ENCODE measurements around the gene LRRC38.

The LRRC38 gene

DNA sequence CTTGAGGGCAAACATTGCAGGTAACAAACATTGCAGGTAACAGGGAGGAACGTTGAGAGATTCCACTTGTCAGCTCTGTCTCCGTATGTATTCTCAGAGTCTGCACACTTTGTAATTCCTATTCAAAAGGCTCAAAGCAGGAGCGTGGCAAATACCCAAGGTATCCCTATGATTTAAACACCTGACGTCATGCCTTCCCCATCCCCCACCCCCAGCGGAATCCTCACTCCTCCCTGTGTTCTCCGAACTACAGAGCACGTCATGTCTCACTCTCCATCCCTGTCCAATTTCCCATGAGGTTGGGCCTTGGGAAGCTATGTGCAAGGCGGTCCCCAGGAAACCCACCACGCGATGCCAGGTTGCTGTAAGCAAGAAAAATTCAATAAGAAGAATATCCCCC is 2.8 kb upstream of the LRRC38 start:
- no peak for DNase-seq

DNA sequence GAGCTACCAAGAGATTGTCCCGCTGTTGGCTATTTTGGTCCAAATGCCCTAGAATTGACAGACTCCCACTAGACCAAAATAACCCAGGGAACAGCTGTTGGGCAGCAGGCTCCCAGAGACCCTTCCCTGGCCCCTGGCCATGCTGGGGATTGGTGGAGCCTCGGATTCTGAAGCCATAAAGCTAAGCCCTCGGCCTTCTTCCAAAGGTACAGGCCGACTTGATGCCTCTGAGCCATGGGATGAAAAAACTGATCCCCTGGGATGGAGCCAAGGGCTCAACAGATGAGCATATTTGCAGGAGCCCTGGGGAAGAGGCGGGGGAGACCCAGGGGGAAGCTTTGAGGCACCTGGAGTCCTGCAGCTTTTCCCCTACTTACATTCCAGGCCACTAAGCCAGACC is 1.0 kb upstream of the LRRC38 start:
- DNase-seq, result no peak

DNA sequence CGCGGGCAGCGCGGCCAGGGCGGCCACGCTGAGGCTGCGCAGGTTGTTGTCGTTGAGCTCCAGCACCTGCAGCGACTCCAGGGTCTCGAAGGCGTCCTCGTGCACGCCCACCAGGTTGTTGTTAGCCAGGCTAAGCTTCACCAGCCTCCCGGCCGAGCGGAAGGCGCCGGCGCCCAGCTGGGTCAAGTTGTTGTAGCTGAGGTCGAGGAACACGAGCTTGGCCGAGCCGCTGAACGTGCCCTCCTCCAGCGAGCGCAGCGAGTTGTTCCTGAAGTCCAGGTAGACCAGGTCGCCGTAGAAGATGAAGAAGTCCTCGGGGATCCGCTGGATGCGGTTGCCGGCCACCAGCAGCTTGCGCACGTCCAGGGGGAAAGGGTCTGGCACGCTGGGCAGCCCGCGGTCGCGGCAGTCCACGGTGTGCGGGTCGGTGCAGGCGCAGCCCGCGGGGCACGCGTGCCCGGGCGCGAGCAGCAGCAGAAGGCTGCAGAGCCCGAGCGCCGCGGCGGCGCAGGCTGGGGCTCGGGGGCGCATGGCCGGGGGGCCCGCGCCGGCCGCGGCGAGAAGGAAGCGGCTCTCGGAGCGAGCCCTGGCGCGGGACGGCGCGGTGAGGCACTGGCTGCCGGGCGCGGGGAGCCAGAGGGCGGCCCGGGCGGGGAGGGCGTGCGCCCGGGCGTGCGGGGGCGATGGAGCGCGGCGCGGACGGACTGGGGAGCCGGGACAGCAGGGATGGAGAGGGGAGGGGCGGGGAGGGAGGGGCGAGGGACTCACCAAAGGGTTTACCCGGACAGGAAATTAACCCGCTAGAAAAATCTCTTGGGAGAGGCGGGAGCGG is 524 bp downstream of the LRRC38 start:
- DNase-seq, result no peak

DNA sequence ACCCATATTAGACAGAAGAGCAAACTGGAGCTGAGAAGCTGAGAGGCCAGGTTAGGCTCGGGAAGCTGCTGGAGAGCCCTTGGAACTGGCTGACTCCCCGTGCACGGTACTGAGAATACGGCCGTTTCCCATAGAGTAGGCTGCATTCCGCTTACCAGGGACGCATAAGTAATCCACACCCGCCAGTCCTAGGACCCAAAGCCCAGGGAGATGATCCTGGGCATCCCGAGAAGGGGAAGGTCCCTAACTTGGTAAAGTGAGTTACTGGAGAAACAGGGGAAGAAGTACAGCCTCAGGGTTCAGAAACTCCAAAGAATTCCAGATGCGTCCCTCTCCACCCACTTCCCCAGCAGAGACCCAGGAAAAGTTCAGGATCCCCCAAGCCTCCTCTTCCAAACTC is 1.3 kb downstream of the LRRC38 start:
- DNase-seq, result no peak

DNA sequence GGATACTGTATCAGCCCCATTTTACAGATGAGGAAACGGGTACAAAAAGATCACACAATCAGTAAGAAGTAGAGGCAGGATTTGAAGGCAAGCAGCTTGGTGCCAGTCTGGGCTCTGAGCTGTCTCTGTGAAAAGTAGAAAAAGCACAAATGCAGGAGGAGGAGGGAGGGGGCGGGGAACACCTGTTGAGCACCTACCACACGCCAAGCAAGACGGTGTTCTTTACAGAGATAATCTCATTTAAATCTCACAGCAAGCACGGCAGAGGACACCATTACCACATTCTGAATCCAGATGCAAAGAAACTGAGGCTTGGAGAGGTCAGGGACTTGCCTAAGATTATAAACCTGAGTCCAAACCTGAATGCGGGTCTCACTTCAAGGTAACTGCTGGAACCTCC is 3.3 kb downstream of the LRRC38 start:
- no peak for DNase-seq

DNA sequence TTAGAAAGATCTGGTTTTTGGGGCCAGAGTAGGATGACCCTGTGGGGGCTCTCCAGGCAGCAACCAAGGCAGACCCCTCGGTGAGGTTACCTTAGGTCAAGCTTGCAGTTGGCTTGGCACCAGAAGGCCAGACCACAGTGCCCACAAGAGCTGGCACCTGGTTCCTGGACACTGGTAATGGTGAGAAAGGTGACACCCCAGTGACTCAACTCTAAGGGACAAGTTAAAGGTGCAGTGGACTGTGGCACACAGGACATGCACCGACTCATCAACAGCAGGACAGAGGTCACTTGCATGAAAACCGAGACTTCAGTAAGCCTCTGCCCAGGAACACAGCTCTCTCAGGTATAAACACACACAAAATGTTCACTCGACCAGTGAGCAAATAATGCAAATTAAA is 6.7 kb downstream of the LRRC38 start:
- DNase-seq, result no peak

DNA sequence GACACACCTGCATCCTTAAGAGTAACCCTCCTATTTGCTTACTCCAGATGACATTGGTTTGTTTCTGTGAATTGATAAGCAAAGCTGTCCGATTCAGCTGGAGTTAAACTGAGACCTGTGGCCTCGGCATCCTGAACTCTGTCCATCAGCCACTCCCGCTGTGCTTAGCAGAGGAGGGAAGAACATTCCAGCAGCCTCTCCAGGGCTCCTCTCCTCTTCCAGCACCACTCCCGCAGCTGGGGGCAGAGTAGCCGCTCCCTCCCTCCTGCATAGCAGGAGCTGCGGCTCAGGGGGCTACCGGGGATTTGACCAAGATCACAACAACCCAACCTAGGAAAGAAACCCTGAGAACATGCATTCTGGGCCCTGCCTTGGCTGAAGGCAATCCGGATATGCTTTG is 8.8 kb downstream of the LRRC38 start:
- no peak for DNase-seq

DNA sequence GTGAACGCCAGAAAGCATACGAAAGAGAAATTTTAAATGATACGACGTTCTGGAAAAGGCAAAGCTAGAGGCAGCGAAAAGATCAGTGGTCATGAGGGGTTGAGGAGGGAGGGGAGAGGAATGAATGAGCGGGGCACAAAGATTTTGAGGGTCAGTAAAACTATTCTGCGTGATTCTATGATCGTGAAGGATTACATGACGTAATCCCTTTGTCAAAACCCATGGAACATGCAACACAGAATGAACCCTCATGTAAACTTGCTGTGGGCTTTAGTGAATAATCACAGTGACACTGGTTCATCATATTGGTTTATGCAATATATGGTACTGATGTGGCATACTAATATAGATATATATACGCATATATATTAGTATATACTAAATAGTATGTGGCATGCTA is 13.0 kb downstream of the LRRC38 start:
- DNase-seq, result no peak

DNA sequence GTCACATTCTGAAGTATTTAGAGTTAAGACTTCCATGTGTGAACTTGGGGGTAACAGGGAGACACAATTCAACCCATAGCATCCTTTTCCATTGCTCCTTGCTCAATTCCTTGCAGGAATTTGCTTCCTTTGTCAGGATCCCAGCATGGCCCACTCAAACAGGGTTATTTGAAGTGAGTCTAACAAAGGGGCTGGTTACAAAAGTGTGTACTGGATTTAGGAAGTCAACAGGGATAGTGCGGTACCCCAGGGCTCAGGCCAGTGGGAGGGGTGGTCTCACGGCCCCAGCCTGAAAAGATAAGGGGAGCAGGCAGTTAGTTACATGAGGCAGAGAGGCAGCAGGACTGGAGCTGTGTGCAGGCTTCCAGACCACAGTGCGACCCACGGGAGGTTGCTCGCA is 14.4 kb downstream of the LRRC38 start:
- no peak for DNase-seq

DNA sequence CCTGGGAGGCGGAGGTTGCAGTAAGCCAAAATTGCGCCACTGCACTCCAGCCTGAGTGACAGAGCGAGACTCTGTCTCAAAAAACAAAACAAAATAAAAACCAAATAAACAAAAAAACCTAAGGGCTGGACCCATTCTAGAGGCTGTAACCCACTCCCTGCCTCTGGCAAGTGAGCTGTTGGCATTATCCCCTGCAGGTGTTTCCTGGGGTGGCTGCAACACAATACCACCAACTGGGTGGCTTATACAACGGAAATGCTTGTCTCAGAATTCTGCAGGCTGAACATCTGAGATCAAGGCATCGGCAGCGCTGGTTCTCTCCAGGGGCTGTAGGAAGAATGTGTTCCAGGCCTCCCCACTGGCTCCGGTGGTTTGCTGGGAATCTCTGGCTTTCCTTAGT is 15.2 kb downstream of the LRRC38 start:
- DNase-seq, result no peak

DNA sequence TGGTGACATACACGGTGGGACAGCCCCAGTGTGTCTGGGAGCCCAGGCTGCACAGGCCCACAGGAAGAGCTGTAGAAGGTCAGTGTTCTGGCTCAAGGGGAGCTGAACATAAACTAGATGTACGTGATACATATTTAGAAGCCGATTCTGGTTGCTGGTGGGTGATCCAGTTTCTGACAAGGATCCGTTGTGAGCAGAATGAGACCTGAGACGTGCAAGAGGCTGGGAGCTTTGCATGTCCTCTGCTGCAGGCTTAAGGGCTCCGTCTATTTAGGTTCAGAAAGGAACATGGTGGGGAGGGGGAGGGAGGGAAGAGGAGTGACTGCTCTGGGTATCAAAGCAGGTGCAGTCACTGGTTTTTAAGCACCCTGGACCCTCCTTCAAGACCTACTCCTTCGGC is 18.6 kb downstream of the LRRC38 start:
- DNase-seq, result no peak

DNA sequence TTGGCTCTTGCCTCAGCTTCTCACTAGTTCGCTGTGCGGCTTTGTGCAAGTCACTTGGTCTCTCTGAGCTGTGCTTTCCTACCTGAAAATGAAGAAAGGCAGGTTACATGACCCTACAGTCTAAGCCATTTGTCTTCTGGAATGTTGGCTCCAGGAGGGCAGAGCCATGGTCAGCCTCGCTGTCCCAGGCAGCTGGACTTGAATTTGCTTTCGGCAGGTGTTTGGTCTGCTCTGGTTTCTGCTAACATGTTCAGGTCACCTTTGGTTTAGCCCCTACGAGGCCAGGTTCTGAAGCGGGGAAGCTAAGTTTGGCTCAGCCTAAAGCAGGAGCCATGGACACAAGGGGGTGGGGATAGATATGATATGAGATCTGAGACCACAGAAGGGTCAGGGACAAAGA is 19.1 kb downstream of the LRRC38 start:
- DNase-seq, result no peak

DNA sequence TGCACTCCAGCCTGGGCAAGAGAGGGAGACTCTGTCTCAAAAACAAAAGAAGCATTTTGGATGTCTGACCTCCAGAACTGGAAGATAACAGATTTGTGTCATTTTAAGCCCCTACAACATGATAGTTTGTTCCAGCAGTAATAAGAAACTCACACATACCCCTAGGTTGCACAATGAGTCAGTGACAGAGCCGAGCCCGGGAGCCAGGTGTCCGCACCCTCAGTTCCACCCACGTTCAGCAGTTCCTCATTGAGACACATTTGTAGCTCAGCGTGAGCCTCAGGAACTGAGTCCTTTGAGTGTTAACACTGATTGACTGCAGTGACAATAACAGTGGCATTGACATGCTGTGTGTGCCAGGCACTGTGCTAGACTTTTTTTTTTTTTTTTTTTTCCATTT is 19.8 kb downstream of the LRRC38 start:
- no peak for DNase-seq

DNA sequence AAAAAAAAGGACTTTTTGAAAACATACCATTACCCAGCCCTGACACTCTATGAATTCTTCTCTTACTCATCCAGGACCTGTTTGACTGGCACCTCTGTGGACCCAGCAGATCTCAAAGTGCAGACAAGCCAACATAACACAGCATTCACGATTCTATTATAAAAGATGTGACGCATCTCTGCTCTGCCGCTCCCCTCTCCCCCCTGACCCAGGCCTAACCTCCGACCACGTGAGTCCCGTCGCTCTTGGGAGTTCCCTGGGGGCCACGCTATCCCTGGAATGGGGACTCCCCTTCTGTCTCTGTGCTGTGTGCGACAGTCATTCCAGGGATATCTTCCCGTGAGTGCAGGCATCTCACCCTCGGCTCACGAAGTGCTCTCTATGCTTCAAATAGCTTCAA is 21.1 kb downstream of the LRRC38 start:
- DNase-seq, result no peak

DNA sequence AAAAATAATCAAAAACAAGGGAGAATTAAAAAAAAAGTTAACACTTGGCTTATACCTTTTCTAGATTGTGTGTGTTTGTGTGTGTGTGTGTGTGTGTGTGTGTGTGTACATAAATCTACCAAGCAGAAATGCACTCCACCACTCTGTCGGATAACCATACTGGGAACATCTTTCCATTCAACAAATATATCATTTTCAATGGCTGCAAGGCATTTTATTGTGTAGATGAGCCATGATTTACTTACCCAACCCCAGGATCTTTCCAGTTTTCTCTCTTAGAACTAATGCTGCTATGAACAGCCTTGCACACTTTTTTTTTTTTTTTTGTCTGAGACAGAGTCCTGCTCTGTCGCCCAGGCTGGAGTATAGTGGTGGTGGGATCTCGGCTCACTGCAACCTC is 25.8 kb downstream of the LRRC38 start:
- no peak for DNase-seq

DNA sequence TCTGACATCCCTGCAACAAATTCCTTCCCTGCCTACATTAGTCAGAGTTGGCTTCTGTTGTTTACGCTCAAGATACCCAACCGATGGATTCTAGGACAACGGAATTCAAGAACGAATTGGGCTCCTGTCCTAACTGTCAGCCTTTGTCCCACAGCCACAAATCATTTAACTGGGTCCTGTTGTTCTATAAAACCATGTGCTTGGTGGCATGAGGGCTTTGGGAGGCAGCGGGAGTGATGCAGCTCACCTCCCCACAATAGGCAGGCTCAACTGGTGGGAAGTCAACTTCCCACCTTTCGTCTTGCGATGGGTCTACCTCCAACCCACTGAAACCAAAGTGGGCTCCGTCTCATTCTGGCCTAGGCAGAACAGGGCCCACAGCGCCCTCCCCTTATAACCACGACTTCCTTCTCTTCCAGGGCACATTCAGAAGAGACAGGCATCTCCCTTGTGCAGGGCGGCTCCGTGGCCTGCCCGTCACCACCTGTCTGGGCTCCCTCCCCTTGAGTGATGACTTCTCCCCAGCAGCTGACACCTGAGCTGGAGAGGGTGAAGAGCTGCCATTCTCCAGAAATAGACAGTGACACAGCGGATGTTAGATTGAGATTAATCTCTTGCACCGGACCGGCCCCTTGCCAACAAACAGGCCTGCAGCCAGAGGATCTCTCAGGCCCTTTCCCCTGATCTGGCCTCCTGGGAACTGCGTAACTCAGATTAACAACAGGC is 26.5 kb downstream of the LRRC38 start:
- no peak for DNase-seq

DNA sequence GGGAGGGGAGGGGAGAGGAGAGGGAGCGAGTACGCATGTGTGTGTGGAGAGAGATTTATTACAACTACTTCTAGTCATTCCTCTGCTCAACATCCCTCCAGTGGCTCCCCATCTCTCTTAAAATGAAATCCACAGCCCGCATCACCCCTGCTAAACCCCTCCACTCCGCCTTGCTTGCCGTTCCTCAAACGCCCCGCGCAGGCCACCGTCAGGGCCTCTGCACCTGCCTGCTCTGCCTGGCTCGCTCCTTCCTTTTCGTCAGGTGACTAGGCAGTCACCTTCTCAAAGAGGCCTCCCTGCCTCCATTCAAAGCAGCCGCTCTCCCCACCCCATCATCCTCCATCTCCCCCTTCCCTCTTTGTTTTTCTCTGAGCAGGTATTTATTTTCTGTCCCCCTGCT is 29.9 kb downstream of the LRRC38 start:
- DNase-seq, result no peak

DNA sequence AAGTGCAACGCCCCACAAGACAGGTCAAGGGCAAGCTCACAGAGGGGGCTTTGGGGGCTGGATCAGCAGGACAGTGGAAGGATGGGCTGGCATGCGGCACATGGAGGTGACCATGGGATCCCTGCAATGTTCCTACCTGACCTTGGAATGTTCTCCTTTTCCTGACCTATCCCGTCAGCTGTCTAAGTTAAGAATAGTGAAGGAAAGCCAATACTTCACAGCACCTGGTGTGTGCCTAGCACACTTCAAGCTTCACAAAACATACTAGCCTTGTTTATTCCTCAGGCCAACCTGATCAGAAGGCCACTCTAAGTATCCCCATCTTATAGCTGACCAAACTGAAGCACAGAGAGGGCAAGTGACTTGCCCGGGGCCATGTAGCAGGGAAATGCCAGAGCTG is 31.2 kb downstream of the LRRC38 start:
- no peak for DNase-seq

DNA sequence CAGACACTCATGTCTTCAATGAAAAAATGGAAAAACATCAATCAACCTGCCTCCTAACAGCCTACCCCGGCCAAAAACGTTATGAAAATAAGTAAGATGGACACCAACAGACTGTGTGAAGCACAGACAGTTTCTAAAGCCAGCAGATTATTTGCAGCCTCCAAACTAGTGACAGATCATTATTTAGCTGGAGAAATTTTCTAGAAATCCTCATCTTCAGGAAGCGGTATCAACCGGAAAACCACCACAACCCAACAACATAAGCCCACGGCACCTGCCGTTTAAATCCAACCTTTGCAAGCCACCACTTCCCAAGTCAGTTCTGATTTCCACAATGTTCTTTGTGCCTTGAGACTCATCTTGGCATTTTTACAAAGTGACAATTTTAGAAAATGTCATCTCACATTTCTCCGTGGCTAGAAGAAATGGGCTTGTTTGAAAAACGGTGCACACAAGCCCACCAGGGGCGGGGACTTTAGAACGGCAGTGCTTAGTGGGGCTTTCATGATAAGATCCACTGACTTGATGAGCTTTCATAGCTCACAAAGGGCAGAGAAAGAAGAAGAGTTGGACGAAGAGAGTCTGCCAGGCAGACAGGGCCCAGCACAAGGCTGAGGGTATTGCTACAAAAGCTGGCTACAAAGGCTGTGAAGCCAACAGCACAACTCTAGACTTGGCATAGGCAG is 34.5 kb downstream of the LRRC38 start:
- DNase-seq, result no peak

DNA sequence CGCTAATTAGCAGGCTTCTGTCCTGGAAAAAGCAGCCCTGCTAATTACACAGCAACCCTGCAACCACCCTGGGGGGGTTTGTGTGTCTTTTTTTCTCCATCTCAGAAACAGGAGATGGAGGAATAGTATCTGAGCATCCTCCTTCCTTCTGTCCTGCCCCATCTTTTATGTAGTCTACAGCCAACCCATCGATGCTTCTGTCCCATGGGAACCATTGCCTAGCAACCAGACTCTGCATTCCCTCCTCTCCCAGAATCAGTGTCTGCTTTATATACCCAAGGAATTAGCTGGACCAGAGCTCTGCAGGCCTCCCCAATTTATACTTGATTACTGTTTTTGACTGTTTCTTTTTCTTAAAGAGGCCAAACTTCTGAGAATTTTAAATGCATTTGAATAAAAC is 35.1 kb downstream of the LRRC38 start:
- no peak for DNase-seq

DNA sequence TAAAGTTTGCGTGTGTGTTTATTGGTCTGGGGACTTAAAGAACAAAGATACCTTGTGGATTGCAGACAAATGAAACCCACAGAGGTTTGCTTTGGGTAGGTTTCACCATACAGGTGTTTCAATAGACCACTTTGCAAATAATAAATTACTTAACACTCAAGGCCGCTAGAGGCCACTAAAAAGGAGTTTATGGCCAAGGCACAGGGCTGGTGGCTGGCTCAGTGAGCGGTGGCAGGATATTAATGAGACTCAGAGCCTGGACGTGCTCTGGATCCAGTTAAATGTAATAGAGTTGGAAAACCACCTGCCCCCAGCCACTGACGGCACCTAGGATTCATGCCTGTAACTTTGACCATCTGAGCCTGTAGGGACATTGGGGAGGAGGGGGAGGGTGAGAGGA is 44.5 kb downstream of the LRRC38 start:
- DNase-seq, result no peak

DNA sequence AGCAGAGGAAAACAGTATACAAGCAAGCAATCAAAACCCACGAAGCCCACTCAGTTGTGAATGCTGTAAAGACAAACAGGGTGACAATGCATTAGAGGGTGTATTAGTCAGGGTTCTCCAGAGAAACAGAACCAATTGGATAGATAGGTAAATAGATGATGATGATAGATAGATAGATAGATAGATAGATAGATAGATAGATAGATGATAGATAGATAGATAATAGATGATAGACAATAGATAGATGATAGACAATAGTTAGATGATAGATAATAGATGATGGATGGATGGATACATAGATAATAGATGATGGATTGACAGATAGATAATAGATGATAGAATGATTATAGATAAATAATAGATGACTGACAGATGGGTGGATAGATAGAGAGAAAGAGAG is 48.3 kb downstream of the LRRC38 start:
- no peak for DNase-seq

DNA sequence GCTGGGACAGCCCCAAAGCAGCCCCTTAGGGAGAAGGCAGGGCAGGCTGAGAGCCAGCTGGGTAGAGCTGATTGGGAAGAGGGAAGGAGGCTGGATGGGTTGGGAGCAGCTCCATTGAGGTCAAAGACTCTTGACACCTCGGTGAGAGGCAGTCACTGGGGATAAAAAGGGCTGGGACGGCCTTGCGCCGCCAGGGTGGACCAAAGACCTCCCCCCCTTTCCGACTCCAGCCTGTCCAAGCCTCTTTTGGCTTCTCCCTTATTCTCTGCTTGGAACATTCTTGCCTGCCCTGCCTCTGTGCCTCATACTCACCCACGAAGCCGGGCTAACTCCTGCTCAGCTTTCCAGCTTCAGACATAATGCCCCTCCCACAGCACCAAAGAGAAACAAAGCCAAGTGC is 51.1 kb downstream of the LRRC38 start:
- DNase-seq, result no peak

DNA sequence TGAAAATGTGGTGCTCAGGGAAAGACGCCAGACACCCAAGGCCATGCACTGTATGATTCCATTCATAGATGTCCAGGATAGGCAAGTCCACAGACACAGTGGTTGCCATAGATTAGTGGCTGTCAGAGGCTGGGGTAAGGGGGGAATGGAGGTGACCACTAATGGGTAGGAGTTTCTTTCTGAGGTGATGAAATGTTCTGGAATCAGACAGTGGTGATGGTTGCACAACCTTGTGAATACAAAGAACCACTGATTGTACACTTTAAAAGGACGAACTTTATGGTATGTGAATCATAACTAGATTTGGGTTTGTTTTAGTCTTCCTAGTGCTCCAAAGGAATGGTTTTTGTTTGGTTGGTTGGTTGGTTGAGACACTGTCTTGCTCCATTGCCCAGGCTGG is 51.8 kb downstream of the LRRC38 start:
- DNase-seq, result no peak
